Ascending aorta (tissue), 2 donors: ENCODE results near the gene ZBBX. TPM values are rescaled to one million over a fixed set of nuclear protein-coding genes. Genes with fewer than 3 reads are reported as not detected.

ENCODE experiments used
- DNase-seq, 2 donors: peaks; one replicate each; pipeline ENCODE4 v3.0.0-alpha.2; 2019; ENCODE audit warnings: low spot score in 2 of 2
- H3K27ac ChIP-seq, 2 donors: fragments of 200-600 bp; sonication (generic); one replicate each; pipeline ENCODE4 v1.5.1; 2016 to 2017; ENCODE audit warnings: mild to moderate bottlenecking in 1 of 2
- H3K27me3 ChIP-seq: fragments of 200-600 bp; sonication (generic); one replicate; pipeline ENCODE4 v1.5.1; 2017
- H3K36me3 ChIP-seq, 2 donors: fragments of 200-600 bp; sonication (generic); one replicate each; pipeline ENCODE4 v1.5.1; 2016
- H3K4me1 ChIP-seq, 2 donors: fragments of 200-600 bp; sonication (generic); one replicate each; pipeline ENCODE4 v1.5.1; 2016 to 2017; ENCODE audit warnings: mild to moderate bottlenecking in 1 of 2
- H3K4me3 ChIP-seq, 2 donors: fragments of 200-600 bp; sonication (generic); one replicate each; pipeline ENCODE4 v1.5.1; 2016 to 2017; ENCODE audit warnings: mild to moderate bottlenecking in 1 of 2
- H3K9me3 ChIP-seq, 2 donors: fragments of 200-600 bp; sonication (generic); one replicate each; pipeline ENCODE4 v1.5.1; 2016
- intact Hi-C: fragments of 100-400 bp; cut with DNase I; formaldehyde crosslinking; loops from one replicate; pipeline ENCODE4 v1.15.1; 2023
- total RNA-seq: library from RNA; depleted of rRNA; stranded (reverse); fragments of >200 nt; gene quantifications from one replicate; pipeline ENCODE4 v1.1.0, GENCODE V29; 2016
- TF ChIP-seq, protein P1 (sequence below), 3 experiments: fragments of 200-600 bp in 2 of 3; fragments of 450-650 bp in 1 of 3; sonication (generic) in 2 of 3; IDR thresholded peaks; one replicate each; pipeline ENCODE4 v1.5.1; 2016 to 2019; ENCODE audit warnings: antibody characterized with exemption in 3 of 3, mild to moderate bottlenecking in 1 of 3, moderate library complexity in 1 of 3

The ZBBX gene
- total RNA-seq, 1 donor from 2014 or later: not detected

DNA sequence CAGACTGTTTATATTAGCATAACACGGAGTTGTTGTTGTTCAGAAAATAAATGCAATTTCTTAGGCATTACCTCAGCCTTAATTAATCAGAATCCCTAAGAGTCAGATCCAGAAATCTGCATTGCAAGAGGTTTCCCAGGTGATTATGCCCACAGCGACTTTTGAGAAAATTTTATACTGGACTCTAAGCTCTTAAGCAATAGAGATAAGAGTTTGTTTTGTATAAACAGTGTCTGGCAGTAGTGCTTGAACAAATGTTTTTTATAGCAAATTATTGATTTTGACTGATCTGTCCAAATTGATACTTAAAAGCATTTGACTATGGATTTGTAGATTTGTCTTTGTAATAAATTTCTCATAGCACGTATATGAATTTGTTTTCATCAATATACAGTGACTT is 92.8 kb downstream of the ZBBX start:
- TF ChIP-seq, protein P1, sequence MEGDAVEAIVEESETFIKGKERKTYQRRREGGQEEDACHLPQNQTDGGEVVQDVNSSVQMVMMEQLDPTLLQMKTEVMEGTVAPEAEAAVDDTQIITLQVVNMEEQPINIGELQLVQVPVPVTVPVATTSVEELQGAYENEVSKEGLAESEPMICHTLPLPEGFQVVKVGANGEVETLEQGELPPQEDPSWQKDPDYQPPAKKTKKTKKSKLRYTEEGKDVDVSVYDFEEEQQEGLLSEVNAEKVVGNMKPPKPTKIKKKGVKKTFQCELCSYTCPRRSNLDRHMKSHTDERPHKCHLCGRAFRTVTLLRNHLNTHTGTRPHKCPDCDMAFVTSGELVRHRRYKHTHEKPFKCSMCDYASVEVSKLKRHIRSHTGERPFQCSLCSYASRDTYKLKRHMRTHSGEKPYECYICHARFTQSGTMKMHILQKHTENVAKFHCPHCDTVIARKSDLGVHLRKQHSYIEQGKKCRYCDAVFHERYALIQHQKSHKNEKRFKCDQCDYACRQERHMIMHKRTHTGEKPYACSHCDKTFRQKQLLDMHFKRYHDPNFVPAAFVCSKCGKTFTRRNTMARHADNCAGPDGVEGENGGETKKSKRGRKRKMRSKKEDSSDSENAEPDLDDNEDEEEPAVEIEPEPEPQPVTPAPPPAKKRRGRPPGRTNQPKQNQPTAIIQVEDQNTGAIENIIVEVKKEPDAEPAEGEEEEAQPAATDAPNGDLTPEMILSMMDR (IDR thresholded peaks at IDR 0.05): no peak
- no peaks in the 10 kb centered on the region for H3K27me3 ChIP-seq
- no peak for DNase-seq
- H3K27ac ChIP-seq: no peak overlapping the region
- no peaks in the 10 kb centered on the region for H3K36me3 ChIP-seq
- intact Hi-C loops: no loop called here
- H3K9me3 ChIP-seq: no peaks in the 10 kb centered on the region
- H3K4me3 ChIP-seq: no peak overlapping the region
- H3K4me1 ChIP-seq: no peaks in the 10 kb centered on the region

- no peak overlapping the region for H3K27ac ChIP-seq
- TF ChIP-seq, protein P1 (IDR thresholded peaks at IDR 0.05): no peak
- no peaks in the 10 kb centered on the region for H3K36me3 ChIP-seq
- H3K4me3 ChIP-seq: no peak overlapping the region
- no peak for DNase-seq
- no peaks in the 10 kb centered on the region for H3K9me3 ChIP-seq
- H3K4me1 ChIP-seq: no peaks in the 10 kb centered on the region
- intact Hi-C loops: no loop called here
- no peaks in the 10 kb centered on the region for H3K27me3 ChIP-seq
These were observed 105.8 kb downstream of the ZBBX start for GRCh38 chr3:167274141-167274874.

DNA sequence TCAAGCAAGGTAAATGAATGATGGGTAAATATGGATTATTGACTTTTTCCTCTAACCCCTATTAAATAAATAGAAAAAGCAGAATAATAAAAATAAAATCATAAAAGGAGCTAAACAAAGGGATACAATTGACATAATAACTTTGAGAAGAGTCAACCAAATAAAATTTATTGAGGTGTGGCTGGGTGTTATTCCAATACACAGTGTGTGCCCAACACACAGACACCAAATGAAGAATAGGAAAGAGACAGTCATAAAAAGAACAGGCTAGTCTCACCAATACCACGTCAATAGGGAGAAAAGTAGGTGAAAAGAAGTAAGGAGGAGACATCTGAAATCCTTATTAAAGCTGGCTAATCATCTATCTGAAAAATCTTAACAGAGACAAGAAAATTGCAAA is 127.1 kb downstream of the ZBBX start:
- H3K4me3 ChIP-seq: no peak overlapping the region
- intact Hi-C loops: no loop called here
- TF ChIP-seq, protein P1 (IDR thresholded peaks at IDR 0.05): no peak
- no peaks in the 10 kb centered on the region for H3K9me3 ChIP-seq
- H3K4me1 ChIP-seq: no peaks in the 10 kb centered on the region
- no peak overlapping the region for H3K27ac ChIP-seq
- no peak for DNase-seq
- H3K36me3 ChIP-seq: no peaks in the 10 kb centered on the region
- H3K27me3 ChIP-seq: no peaks in the 10 kb centered on the region

- Histone ChIP-seq H3K36me3 (no peaks in the 10 kb centered on the region), H3K4me3 (no peak overlapping the region), H3K27me3 (no peaks in the 10 kb centered on the region), H3K27ac (no peak overlapping the region), H3K4me1 (no peaks in the 10 kb centered on the region), H3K9me3 (no peaks in the 10 kb centered on the region)
- TF ChIP-seq, protein P1 (IDR thresholded peaks at IDR 0.05): no peak
- DNase-seq: no peak
- intact Hi-C loops: no loop called here
These were observed 128.4 kb downstream of the ZBBX start for GRCh38 chr3:167251678-167252077.

DNA sequence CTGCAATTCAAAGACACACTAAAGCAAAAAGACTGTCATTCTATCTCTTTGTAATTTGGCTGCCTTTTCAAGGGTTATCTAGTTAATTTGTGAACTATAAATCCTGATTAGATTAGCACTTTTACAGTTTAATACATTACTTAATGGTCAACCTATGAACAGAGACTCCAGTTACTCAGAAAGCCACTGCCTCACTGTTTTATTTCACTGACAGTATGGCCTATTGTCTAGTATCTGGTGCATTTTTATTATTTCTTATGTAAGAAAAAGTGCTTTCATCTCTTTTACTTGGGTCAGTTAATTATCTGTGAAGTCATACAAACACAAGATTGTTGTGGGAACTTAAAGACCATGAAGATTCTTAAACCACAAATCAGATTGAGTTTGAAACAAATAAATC is 133.8 kb downstream of the ZBBX start:
- no peak overlapping the region for H3K27ac ChIP-seq
- intact Hi-C loops: no loop called here
- no peak overlapping the region for H3K4me3 ChIP-seq
- H3K9me3 ChIP-seq: no peaks in the 10 kb centered on the region
- H3K36me3 ChIP-seq: no peaks in the 10 kb centered on the region
- no peaks in the 10 kb centered on the region for H3K4me1 ChIP-seq
- DNase-seq: no peak
- no peaks in the 10 kb centered on the region for H3K27me3 ChIP-seq
- TF ChIP-seq, protein P1 (IDR thresholded peaks at IDR 0.05): no peak
